Sigmoid colon (tissue), 4 donors: Measurements from ENCODE around the gene CTSA.

Source experiments
- POLR2A ChIP-seq, 2 donors: fragments of 450-650 bp; IDR thresholded peaks; one replicate each; pipeline ENCODE4 v1.6.1; 2016; ENCODE audit warnings: antibody characterized with exemption in 2 of 2, mild to moderate bottlenecking in 2 of 2, moderate library complexity in 2 of 2
- POLR2AphosphoS5 ChIP-seq, 4 donors: sonication (generic); formaldehyde crosslinking; IDR thresholded peaks; one replicate each; pipeline ENCODE4 v1.6.1; 2017; ENCODE audit warnings: antibody characterized with exemption in 4 of 4
- TF ChIP-seq, protein P1 (sequence below), 4 experiments: fragments of 450-650 bp in 3 of 4; fragments of 200-600 bp in 1 of 4; IDR thresholded peaks; one replicate each; pipeline ENCODE4 v1.5.1; 2016 to 2019; ENCODE audit warnings: antibody characterized with exemption in 4 of 4, mild to moderate bottlenecking in 3 of 4, moderate library complexity in 2 of 4

DNA sequence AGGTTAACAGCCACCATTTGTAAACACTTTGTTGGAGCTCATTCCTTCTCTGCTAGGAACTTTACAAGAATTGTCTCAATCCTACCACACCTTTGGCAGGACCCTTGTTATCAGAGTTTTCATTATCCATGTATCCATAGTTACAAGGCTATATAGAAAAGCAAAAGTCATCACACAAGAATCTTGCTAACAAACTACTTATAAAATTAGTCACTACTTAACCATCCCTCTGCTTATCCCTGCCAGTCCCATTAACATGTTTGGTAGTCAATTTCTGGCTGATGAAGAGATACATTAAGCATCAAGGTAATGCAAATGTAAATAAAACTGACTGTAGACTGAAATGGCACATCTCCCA, 23.3 kb upstream of the CTSA start:
- TF ChIP-seq POLR2A (IDR thresholded peaks at IDR 0.05), result no peak
- TF ChIP-seq, protein P1, sequence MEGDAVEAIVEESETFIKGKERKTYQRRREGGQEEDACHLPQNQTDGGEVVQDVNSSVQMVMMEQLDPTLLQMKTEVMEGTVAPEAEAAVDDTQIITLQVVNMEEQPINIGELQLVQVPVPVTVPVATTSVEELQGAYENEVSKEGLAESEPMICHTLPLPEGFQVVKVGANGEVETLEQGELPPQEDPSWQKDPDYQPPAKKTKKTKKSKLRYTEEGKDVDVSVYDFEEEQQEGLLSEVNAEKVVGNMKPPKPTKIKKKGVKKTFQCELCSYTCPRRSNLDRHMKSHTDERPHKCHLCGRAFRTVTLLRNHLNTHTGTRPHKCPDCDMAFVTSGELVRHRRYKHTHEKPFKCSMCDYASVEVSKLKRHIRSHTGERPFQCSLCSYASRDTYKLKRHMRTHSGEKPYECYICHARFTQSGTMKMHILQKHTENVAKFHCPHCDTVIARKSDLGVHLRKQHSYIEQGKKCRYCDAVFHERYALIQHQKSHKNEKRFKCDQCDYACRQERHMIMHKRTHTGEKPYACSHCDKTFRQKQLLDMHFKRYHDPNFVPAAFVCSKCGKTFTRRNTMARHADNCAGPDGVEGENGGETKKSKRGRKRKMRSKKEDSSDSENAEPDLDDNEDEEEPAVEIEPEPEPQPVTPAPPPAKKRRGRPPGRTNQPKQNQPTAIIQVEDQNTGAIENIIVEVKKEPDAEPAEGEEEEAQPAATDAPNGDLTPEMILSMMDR (IDR thresholded peaks at IDR 0.05), result no peak
- TF ChIP-seq POLR2AphosphoS5 (IDR thresholded peaks at IDR 0.05), result no peak
